GM21529 (cell line): ENCODE results near the gene MAG.

ENCODE experiments used
- ATAC-seq: cut with Tn5 transposase; IDR thresholded peaks from one replicate; pipeline ENCODE4 v1.9.1; 2021; ENCODE audit not compliant: unreplicated experiment

MAG gene

GRCh38 chr19:35291916-35292315, at the start of gene MAG:
MAG (plus strand) TSS chr19:35292161; CDS start chr19:35295409, 3,248 bp downstream.
- ATAC-seq, result no peak

- ATAC-seq, result no peak
Measured at GRCh38 chr19:35246466-35247092, 45.4 kb upstream of the MAG start.

- peak; percentile 51 for ATAC-seq
Measured at GRCh38 chr19:35247526-35248309, 44.2 kb upstream of the MAG start.

GRCh38 chr19:35248310-35249145, 43.4 kb upstream of the MAG start, which contains the start of gene LSR:
LSR (plus strand) TSS chr19:35249002; CDS start chr19:35249023, 21 bp downstream.
- peak; percentile 75 for ATAC-seq

- ATAC-seq, result no peak
Measured at GRCh38 chr19:35249146-35249847, 42.7 kb upstream of the MAG start.

- no peak for ATAC-seq
Measured at GRCh38 chr19:35249848-35250711, 41.9 kb upstream of the MAG start.

GRCh38 chr19:35251456-35251855, 40.5 kb upstream of the MAG start:
- ATAC-seq, result no peak

GRCh38 chr19:35253316-35254286, 38.4 kb upstream of the MAG start:
- ATAC-seq, result no peak

- no peak for ATAC-seq
Measured at GRCh38 chr19:35254341-35255297, 37.3 kb upstream of the MAG start.

GRCh38 chr19:35256566-35256965, 35.4 kb upstream of the MAG start:
- ATAC-seq, result no peak

- no peak for ATAC-seq
Measured at GRCh38 chr19:35257113-35257461, 34.9 kb upstream of the MAG start.

GRCh38 chr19:35260694-35261304, 31.2 kb upstream of the MAG start:
- ATAC-seq, result no peak

GRCh38 chr19:35261356-35262100, 30.4 kb upstream of the MAG start:
- ATAC-seq, result no peak

GRCh38 chr19:35262101-35262761, 29.7 kb upstream of the MAG start:
- ATAC-seq, result no peak

GRCh38 chr19:35264268-35265125, 27.5 kb upstream of the MAG start:
- no peak for ATAC-seq
